ENCODE measurements around the gene EXOC4. TPM values are rescaled to one million over a fixed set of nuclear protein-coding genes. Genes with fewer than 3 reads are reported as not detected.

Gene EXOC4
- total and polyA plus RNA-seq, 7 experiments from 2014 or later = 44.1 to 106 (median 74.2) TPM

- peaks cover 0 to 35% (median 7%) of the 10 kb centered on the region in 11 donors for H3K9me3 Mint-ChIP-seq
- ChIA-PET CTCF (no interaction called here), POLR2A (no interaction called here)
- ATAC-seq (no peak), DNase-seq (no peak)
- Histone ChIP-seq H3K9me3 (ENCODE audit: control insufficient read depth in 2 of 3, low read length in 3 of 3) (no peaks in the 10 kb centered on the region), H3K36me3 (ENCODE audit: control insufficient read depth in 2 of 3, insufficient read depth in 3 of 3, low read length in 3 of 3) (no peaks in the 10 kb centered on the region), H3K4me3 (ENCODE audit: low read length) (no peak overlapping the region), H3K4me1 (ENCODE audit: control insufficient read depth in 2 of 2, insufficient read depth in 2 of 2, low read length in 2 of 2) (no peaks in the 10 kb centered on the region), H3K27ac (ENCODE audit: low read depth, low read length) (no peak overlapping the region), H3K27me3 (ENCODE audit: control insufficient read depth in 2 of 2, insufficient read depth in 2 of 2, low read length in 2 of 2) (no peaks in the 10 kb centered on the region)
- H3K27me3 Mint-ChIP-seq = no peaks in the 10 kb centered on the region
- no peak overlapping the region for H3K27ac Mint-ChIP-seq
- intact Hi-C loops (cut with micrococcal nuclease) = no loop called here
- peaks cover 1 to 62% (median 46%) of the 10 kb centered on the region in 5 donors for H3K36me3 Mint-ChIP-seq
- H3K4me3 Mint-ChIP-seq = no peak overlapping the region
- peaks cover 0 to 13% (median 4%) of the 10 kb centered on the region in 7 donors for H3K4me1 Mint-ChIP-seq
Observed at GRCh38 chr7:133959505-133959904, 706.6 kb downstream of the EXOC4 start.

- ATAC-seq = no peak
Observed at GRCh38 chr7:133961724-133962123, 708.8 kb downstream of the EXOC4 start.

GRCh38 chr7:133962646-133963045, 709.8 kb downstream of the EXOC4 start:
- intact Hi-C loops (cut with micrococcal nuclease) = no loop called here
- peaks cover 3 to 83% (median 74%) of the 10 kb centered on the region in 5 donors for H3K36me3 Mint-ChIP-seq
- no peak overlapping the region for H3K27ac Mint-ChIP-seq
- ChIA-PET POLR2A (no interaction called here), CTCF (no interaction called here)
- no peak for DNase-seq
- H3K27me3 Mint-ChIP-seq = no peaks in the 10 kb centered on the region
- Histone ChIP-seq H3K4me3 (ENCODE audit: low read length) (no peak overlapping the region), H3K4me1 (ENCODE audit: control insufficient read depth in 2 of 2, insufficient read depth in 2 of 2, low read length in 2 of 2) (no peaks in the 10 kb centered on the region), H3K27me3 (ENCODE audit: control insufficient read depth in 2 of 2, insufficient read depth in 2 of 2, low read length in 2 of 2) (no peaks in the 10 kb centered on the region), H3K9me3 (ENCODE audit: control insufficient read depth in 2 of 3, low read length in 3 of 3) (no peaks in the 10 kb centered on the region), H3K36me3 (ENCODE audit: control insufficient read depth in 2 of 3, insufficient read depth in 3 of 3, low read length in 3 of 3) (no peaks in the 10 kb centered on the region), H3K27ac (ENCODE audit: low read depth, low read length) (no peak overlapping the region)
- no peak overlapping the region for H3K4me3 Mint-ChIP-seq
- H3K4me1 Mint-ChIP-seq = peaks cover 0 to 13% (median 2%) of the 10 kb centered on the region in 7 donors
- H3K9me3 Mint-ChIP-seq = peaks cover 7 to 66% (median 31%) of the 10 kb centered on the region in 11 donors
- no peak for ATAC-seq

More at GRCh38 chr7:133961724-133962123, 708.8 kb downstream of the EXOC4 start:
- Mint-ChIP-seq H3K4me1 (peaks cover 0 to 13% (median 2%) of the 10 kb centered on the region in 7 donors), H3K36me3 (peaks cover 0 to 74% (median 65%) of the 10 kb centered on the region in 5 donors), H3K27ac (no peak overlapping the region), H3K4me3 (no peak overlapping the region), H3K9me3 (peaks cover 0 to 57% (median 24%) of the 10 kb centered on the region in 11 donors), H3K27me3 (no peaks in the 10 kb centered on the region)
- Histone ChIP-seq H3K9me3 (ENCODE audit: control insufficient read depth in 2 of 3, low read length in 3 of 3) (no peaks in the 10 kb centered on the region), H3K4me1 (ENCODE audit: control insufficient read depth in 2 of 2, insufficient read depth in 2 of 2, low read length in 2 of 2) (no peaks in the 10 kb centered on the region), H3K27me3 (ENCODE audit: control insufficient read depth in 2 of 2, insufficient read depth in 2 of 2, low read length in 2 of 2) (no peaks in the 10 kb centered on the region), H3K36me3 (ENCODE audit: control insufficient read depth in 2 of 3, insufficient read depth in 3 of 3, low read length in 3 of 3) (no peaks in the 10 kb centered on the region), H3K4me3 (ENCODE audit: low read length) (no peak overlapping the region), H3K27ac (ENCODE audit: low read depth, low read length) (no peak overlapping the region)
- intact Hi-C loops (cut with micrococcal nuclease) = no loop called here
- DNase-seq = no peak
- ChIA-PET CTCF (no interaction called here), POLR2A (no interaction called here)

- POLR2A ChIA-PET = interaction anchor here (0.6 kb wide), 1 partner anchor 24 kb away, joined by 4 read pairs; no protein-coding TSS in a partner anchor
- H3K4me3 Mint-ChIP-seq = no peak overlapping the region
Observed at GRCh38 chr7:133963629-133964028, 710.8 kb downstream of the EXOC4 start.

GRCh38 chr7:133971625-133972024, 718.7 kb downstream of the EXOC4 start:
- DNase-seq (no peak), ATAC-seq (no peak)
- H3K4me3 Mint-ChIP-seq = no peak overlapping the region
- Histone ChIP-seq H3K4me1 (ENCODE audit: control insufficient read depth in 2 of 2, insufficient read depth in 2 of 2, low read length in 2 of 2) (no peaks in the 10 kb centered on the region), H3K9me3 (ENCODE audit: control insufficient read depth in 2 of 3, low read length in 3 of 3) (no peaks in the 10 kb centered on the region), H3K36me3 (ENCODE audit: control insufficient read depth in 2 of 3, insufficient read depth in 3 of 3, low read length in 3 of 3) (no peaks in the 10 kb centered on the region), H3K4me3 (ENCODE audit: low read length) (no peak overlapping the region), H3K27ac (ENCODE audit: low read depth, low read length) (no peak overlapping the region), H3K27me3 (ENCODE audit: control insufficient read depth in 2 of 2, insufficient read depth in 2 of 2, low read length in 2 of 2) (no peaks in the 10 kb centered on the region)
- intact Hi-C loops (cut with micrococcal nuclease) = no loop called here
- POLR2A ChIA-PET = no interaction called here
- H3K9me3 Mint-ChIP-seq = peaks cover 12 to 26% (median 14%) of the 10 kb centered on the region in 11 donors
- H3K4me1 Mint-ChIP-seq = peaks cover 0 to 5% (median 0%) of the 10 kb centered on the region in 7 donors
- H3K27ac Mint-ChIP-seq = no peak overlapping the region
- CTCF ChIA-PET = interaction anchor here (0.6 kb wide), 1 partner anchor 1153 kb away, joined by 3 read pairs; no protein-coding TSS in a partner anchor
- peaks cover 3 to 69% (median 38%) of the 10 kb centered on the region in 5 donors for H3K36me3 Mint-ChIP-seq
- no peaks in the 10 kb centered on the region for H3K27me3 Mint-ChIP-seq

More at GRCh38 chr7:133963629-133964028, 710.8 kb downstream of the EXOC4 start:
- CTCF ChIA-PET = no interaction called here
- no peak for DNase-seq
- no peaks in the 10 kb centered on the region for H3K27me3 ChIP-seq (ENCODE audit: control insufficient read depth in 2 of 2, insufficient read depth in 2 of 2, low read length in 2 of 2)
- Mint-ChIP-seq H3K36me3 (peaks cover 3 to 90% (median 83%) of the 10 kb centered on the region in 5 donors), H3K4me1 (peaks cover 0 to 13% (median 2%) of the 10 kb centered on the region in 7 donors), H3K27ac (no peak overlapping the region), H3K27me3 (no peaks in the 10 kb centered on the region), H3K9me3 (peaks cover 7 to 72% (median 34%) of the 10 kb centered on the region in 11 donors)
- H3K9me3 ChIP-seq (ENCODE audit: control insufficient read depth in 2 of 3, low read length in 3 of 3) = no peaks in the 10 kb centered on the region
- intact Hi-C loops (cut with micrococcal nuclease) = no loop called here
- H3K27ac ChIP-seq (ENCODE audit: low read depth, low read length) = no peak overlapping the region
- H3K4me1 ChIP-seq (ENCODE audit: control insufficient read depth in 2 of 2, insufficient read depth in 2 of 2, low read length in 2 of 2) = no peaks in the 10 kb centered on the region
- H3K36me3 ChIP-seq (ENCODE audit: control insufficient read depth in 2 of 3, insufficient read depth in 3 of 3, low read length in 3 of 3) = no peaks in the 10 kb centered on the region
- no peak for ATAC-seq
- H3K4me3 ChIP-seq (ENCODE audit: low read length) = no peak overlapping the region

- CTCF ChIA-PET = no interaction called here
- H3K36me3 ChIP-seq (ENCODE audit: control insufficient read depth in 2 of 3, insufficient read depth in 3 of 3, low read length in 3 of 3) = no peaks in the 10 kb centered on the region
Observed at GRCh38 chr7:133973710-133974109, 720.8 kb downstream of the EXOC4 start.

GRCh38 chr7:133975130-133975529, 722.3 kb downstream of the EXOC4 start:
- no peak overlapping the region for H3K27ac Mint-ChIP-seq
- Histone ChIP-seq H3K27ac (ENCODE audit: low read depth, low read length) (no peak overlapping the region), H3K4me1 (ENCODE audit: control insufficient read depth in 2 of 2, insufficient read depth in 2 of 2, low read length in 2 of 2) (no peaks in the 10 kb centered on the region), H3K27me3 (ENCODE audit: control insufficient read depth in 2 of 2, insufficient read depth in 2 of 2, low read length in 2 of 2) (no peaks in the 10 kb centered on the region), H3K9me3 (ENCODE audit: control insufficient read depth in 2 of 3, low read length in 3 of 3) (no peaks in the 10 kb centered on the region), H3K4me3 (ENCODE audit: low read length) (no peak overlapping the region), H3K36me3 (ENCODE audit: control insufficient read depth in 2 of 3, insufficient read depth in 3 of 3, low read length in 3 of 3) (no peaks in the 10 kb centered on the region)
- H3K36me3 Mint-ChIP-seq = peaks cover 0 to 63% (median 19%) of the 10 kb centered on the region in 5 donors
- peaks cover 0 to 3% (median 0%) of the 10 kb centered on the region in 7 donors for H3K4me1 Mint-ChIP-seq
- POLR2A ChIA-PET = no interaction called here
- H3K27me3 Mint-ChIP-seq = no peaks in the 10 kb centered on the region
- DNase-seq = no peak
- intact Hi-C loops (cut with micrococcal nuclease) = no loop called here
- CTCF ChIA-PET = no interaction called here
- H3K4me3 Mint-ChIP-seq = no peak overlapping the region
- H3K9me3 Mint-ChIP-seq = peaks cover 0 to 4% (median 0%) of the 10 kb centered on the region in 11 donors
- ATAC-seq = no peak

More at GRCh38 chr7:133973710-133974109, 720.8 kb downstream of the EXOC4 start:
- no peaks in the 10 kb centered on the region for H3K27me3 ChIP-seq (ENCODE audit: control insufficient read depth in 2 of 2, insufficient read depth in 2 of 2, low read length in 2 of 2)
- no peaks in the 10 kb centered on the region for H3K9me3 ChIP-seq (ENCODE audit: control insufficient read depth in 2 of 3, low read length in 3 of 3)
- H3K36me3 Mint-ChIP-seq = peaks cover 0 to 65% (median 23%) of the 10 kb centered on the region in 5 donors
- no peak overlapping the region for H3K27ac Mint-ChIP-seq
- H3K4me3 ChIP-seq (ENCODE audit: low read length) = no peak overlapping the region
- H3K4me1 ChIP-seq (ENCODE audit: control insufficient read depth in 2 of 2, insufficient read depth in 2 of 2, low read length in 2 of 2) = no peaks in the 10 kb centered on the region
- POLR2A ChIA-PET = no interaction called here
- intact Hi-C loops (cut with micrococcal nuclease) = no loop called here
- no peak overlapping the region for H3K4me3 Mint-ChIP-seq
- peaks cover 0 to 10% (median 5%) of the 10 kb centered on the region in 11 donors for H3K9me3 Mint-ChIP-seq
- H3K27ac ChIP-seq (ENCODE audit: low read depth, low read length) = no peak overlapping the region
- no peaks in the 10 kb centered on the region for H3K27me3 Mint-ChIP-seq
- DNase-seq (no peak), ATAC-seq (no peak)
- H3K4me1 Mint-ChIP-seq = peaks cover 0 to 5% (median 0%) of the 10 kb centered on the region in 7 donors

Measured in naive thymus-derived CD4-positive, alpha-beta T cell (primary cell).